DMS53 treated with DMSO at 0.1 percent for 48 hours (cell line): Measurements from ENCODE around the gene GPHB5.
"Not testable (repeated sequence)": the region's sequence is repeated elsewhere in the genome, so short reads cannot be mapped to it uniquely, and the experiment has no call there.

Source experiments
- DNase-seq: peaks from one replicate; lab custom pipeline; 2025; ENCODE audit not compliant: unreplicated experiment; lab: John Stamatoyannopoulos, UW

Gene GPHB5

GRCh38 chr14:63296060-63296563 is 22.6 kb downstream of the GPHB5 start:
- no peak for DNase-seq

DNA sequence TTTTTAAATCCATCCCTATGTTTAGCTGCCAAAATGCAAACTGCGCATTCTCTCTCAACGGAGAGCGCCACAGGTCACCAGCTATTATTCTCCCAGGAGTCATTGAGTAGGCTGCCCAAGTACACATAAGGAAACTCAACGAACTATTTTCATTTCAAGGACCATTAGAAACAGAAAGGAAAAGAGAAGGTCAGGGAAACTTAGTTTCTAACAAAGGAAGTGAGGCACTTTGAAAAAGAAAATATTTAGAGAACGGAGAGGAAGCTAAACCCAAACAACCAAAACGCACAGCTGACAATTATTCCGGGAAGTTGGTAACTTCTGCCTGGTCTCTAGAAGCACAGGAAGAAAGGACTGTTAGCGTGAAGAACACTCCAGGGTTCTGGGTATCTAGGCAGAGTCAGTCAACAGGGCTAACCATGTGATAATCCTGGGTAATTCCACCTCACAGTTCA is 23.5 kb downstream of the GPHB5 start:
- no peak for DNase-seq

GRCh38 chr14:63292805-63293204 is 25.9 kb downstream of the GPHB5 start:
- no peak for DNase-seq

GRCh38 chr14:63290741-63291430 is 27.8 kb downstream of the GPHB5 start:
- no peak for DNase-seq

GRCh38 chr14:63288853-63289252 is 29.9 kb downstream of the GPHB5 start:
- no peak for DNase-seq

GRCh38 chr14:63287666-63288483 is 30.9 kb downstream of the GPHB5 start:
- no peak for DNase-seq

DNA sequence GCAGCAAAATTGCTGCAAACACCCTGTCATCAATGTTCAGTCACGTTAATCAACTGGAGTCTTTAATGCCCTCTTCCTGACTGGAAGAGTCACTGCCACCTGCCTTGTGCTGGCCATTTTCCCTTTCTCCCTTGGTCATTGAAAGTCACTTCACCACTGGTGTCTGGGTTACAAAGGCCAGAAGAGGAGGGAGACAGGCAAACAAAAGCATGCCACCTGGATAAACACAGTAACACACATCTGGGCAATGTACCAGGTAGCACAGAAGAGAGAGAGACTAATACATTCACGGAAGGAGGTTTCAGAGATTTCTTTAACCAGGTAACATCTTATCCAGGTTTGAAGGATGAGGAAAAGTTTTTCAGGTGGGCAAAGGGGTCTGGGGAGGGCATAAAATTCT is 32.7 kb downstream of the GPHB5 start:
- peak; percentile 86 for DNase-seq

GRCh38 chr14:63283884-63284248 is 34.9 kb downstream of the GPHB5 start:
- no peak for DNase-seq

GRCh38 chr14:63282997-63283883 is 35.5 kb downstream of the GPHB5 start:
- no peak for DNase-seq

- not testable (repeated sequence) for DNase-seq
Measured at GRCh38 chr14:63279933-63280332, 38.8 kb downstream of the GPHB5 start.

- DNase-seq = no peak
Measured at GRCh38 chr14:63277591-63278183, 41.0 kb downstream of the GPHB5 start.

DNA sequence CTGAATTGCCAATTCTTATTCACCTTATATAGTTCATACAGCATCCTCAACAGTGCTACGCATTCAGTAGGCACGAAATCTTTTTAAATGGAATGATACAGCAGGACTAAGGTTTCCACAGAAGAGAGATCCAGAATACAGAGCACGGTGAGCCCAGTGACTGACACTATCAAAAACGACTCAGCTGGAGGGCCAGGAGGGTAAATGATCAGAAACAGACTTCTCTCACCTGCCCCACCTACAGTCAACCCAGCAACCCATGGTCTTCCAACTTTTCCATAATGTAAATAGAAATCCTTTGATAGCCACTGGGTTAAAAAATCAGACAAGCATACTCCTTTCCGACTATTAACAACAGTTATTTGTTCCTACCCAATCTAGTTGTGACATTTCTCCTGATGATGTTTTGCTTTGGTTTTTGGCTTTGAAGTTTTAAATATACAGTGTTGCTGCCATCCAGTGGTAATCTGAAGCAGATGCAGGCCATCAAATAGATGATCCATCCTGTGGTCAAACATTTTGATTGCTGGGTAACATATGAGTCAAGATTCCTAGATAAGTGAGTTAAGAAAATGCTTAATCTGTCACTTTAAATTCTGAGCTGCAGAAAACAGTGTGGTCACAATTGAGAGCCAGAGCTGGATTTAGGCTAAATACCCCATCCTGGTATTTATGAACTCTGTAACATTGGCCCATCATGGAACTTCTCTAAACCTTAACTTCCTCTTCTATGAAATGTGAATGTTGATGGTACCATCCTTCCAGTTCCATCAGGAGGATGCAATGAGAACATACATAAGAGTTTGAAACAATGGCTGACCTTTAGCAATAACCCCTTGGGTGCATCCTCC is 42.0 kb downstream of the GPHB5 start:
- peak; percentile 38 for DNase-seq

GRCh38 chr14:63276016-63276415 is 42.7 kb downstream of the GPHB5 start:
- no peak for DNase-seq

DNA sequence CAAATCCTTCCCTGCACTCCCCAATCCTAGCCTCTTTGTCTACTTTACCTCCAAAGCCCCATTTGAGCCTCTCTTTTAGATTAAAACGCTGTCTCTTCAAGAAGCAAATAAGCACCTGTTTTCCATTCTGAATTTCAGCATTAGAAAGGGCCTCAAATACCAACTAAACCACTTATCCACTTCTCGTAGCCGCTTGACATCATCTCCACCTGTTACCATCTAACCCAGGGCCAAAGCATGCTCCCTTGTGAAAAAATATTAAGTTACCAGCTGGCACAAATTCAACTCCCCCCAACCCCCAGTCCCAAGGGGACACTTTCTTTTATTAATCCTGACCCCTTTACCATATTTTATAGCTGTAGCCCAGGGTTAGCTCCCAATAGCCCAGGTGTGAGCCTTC is 43.1 kb downstream of the GPHB5 start:
- no peak for DNase-seq

- no peak for DNase-seq
Measured at GRCh38 chr14:63273717-63274655, 44.7 kb downstream of the GPHB5 start.

DNA sequence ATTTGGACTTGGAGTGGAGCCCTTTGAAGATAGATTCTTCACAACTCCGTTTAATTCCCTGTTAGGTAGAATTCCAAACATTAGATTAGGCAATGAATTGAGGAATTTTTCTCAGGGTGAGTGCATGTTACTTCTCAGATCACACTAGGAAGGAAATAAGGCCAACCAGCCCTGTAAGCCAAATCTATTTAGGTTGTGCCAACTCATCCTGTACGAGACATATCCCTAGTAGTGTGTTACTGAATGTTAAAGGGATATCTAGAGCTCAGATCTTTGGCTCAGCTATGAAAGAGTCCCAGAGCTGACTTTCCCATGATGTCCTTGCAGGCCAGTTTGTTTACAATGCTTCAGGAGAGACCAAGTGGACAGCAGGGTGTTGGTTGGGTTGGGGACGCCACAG is 45.6 kb downstream of the GPHB5 start:
- no peak for DNase-seq

GRCh38 chr14:63269561-63270225 is 49.0 kb downstream of the GPHB5 start:
- no peak for DNase-seq

GRCh38 chr14:63268771-63269170 is 50.0 kb downstream of the GPHB5 start:
- no peak for DNase-seq
